Measurements from ENCODE around the gene TTC33. TPM values are rescaled to one million over a fixed set of nuclear protein-coding genes. Genes with fewer than 3 reads are reported as not detected.

TTC33 gene
- total RNA-seq, 6 experiments from 2014 or later = 5.6 to 9.2 (median 7.0) TPM

- DNase-seq (no peak), ATAC-seq (no peak)
- WGBS (ENCODE audit: insufficient coverage, low coverage, low lambda C conversion rate, missing lambda C conversion rate) = 57% methylated on average over 1 of the region's 1 CpG
- intact Hi-C loops (cut with DNase I) = no loop called here
- H3K4me1 ChIP-seq = no peaks in the 10 kb centered on the region
- no peak for TF ChIP-seq CTCF (IDR thresholded peaks at IDR 0.05)
- TF ChIP-seq POLR2A (IDR thresholded peaks at IDR 0.05) = no peak
- H3K27me3 ChIP-seq = no peaks in the 10 kb centered on the region
- no peak overlapping the region for H3K27ac ChIP-seq
- no peak overlapping the region for H3K4me3 ChIP-seq
- H3K36me3 ChIP-seq = no peaks in the 10 kb centered on the region
- H3K9me3 ChIP-seq = no peaks in the 10 kb centered on the region
Observed at GRCh38 chr5:40465416-40465815, 290.3 kb downstream of the TTC33 start.

DNA sequence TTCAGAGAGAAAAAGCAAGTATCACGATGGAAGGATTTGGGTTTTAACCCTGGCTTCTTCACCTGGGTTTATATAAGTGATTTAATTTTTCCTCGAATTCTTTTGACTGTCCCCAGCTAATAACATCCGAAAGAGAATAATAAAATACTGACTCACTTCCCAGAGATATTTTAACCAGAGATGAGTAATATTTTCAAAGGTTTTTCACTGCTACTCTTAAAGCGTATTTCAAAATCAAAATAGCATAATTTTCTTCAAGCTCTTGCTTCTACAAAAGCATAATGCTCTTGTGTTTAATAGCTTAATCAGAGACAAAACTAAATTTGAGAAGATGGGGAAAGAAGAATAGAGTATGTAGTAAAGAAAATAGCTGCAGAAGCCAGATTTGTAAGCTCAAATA lies 291.2 kb downstream of the TTC33 start:
- Histone ChIP-seq H3K9me3 (no peaks in the 10 kb centered on the region), H3K4me3 (no peak overlapping the region), H3K27me3 (no peaks in the 10 kb centered on the region), H3K27ac (no peak overlapping the region), H3K36me3 (no peaks in the 10 kb centered on the region), H3K4me1 (no peaks in the 10 kb centered on the region)
- DNase-seq = no peak
- no peak for ATAC-seq
- intact Hi-C loops (cut with DNase I) = no loop called here
- 53% methylated on average over 4 of the region's 4 CpGs for WGBS (ENCODE audit: insufficient coverage, low coverage, low lambda C conversion rate, missing lambda C conversion rate)
- TF ChIP-seq CTCF (IDR thresholded peaks at IDR 0.05) = no peak
- TF ChIP-seq POLR2A (IDR thresholded peaks at IDR 0.05) = no peak

Small RNA genes within 50 kb of the gene (small RNA-seq; reads per million reads assigned to genes)
- gene RF00092 (0 reads per million in 2 experiments), gene RF00191 (0 reads per million in 2 experiments)

Other genes starting within 250 kb of the TTC33 start
- gene PTGER4, start 76.0 kb downstream of the TTC33 start, total RNA-seq = 1 to 10 TPM in 5 of 6 experiments, under 1 TPM in 1; 0.84 to 4.4 (median 2.9) TPM
- 10 to 100 TPM; 36.7 to 82.4 (median 69.9) TPM for gene PRKAA1, start 42.4 kb upstream of the TTC33 start, total RNA-seq
- 100 to 1,000 TPM in 4 of 6 experiments, 10 to 100 TPM in 2; 36.5 to 472 (median 400) TPM for gene RPL37, start 79.3 kb upstream of the TTC33 start, total RNA-seq
- gene CARD6, start 85.4 kb upstream of the TTC33 start, total RNA-seq = 1 to 10 TPM; 3.0 to 6.2 (median 3.3) TPM
- gene C7, start 153.5 kb upstream of the TTC33 start, total RNA-seq = 100 to 1,000 TPM in 3 of 6 experiments, 10 to 100 TPM in 3; 49.0 to 191 (median 90.0) TPM

Data from right lobe of liver (tissue), 6 donors.